Pancreas (tissue), 10 donors: Measurements from ENCODE around the gene CCIN. TPM values are rescaled to one million over a fixed set of nuclear protein-coding genes. Genes with fewer than 3 reads are reported as not detected.

Experiments used
- ATAC-seq, 4 donors: fragments of 200-7000 bp; cut with Tn5 transposase; one replicate each; pipeline versions ENCODE4 v1.8.0 to v1.9.1; 2020; ENCODE audit warnings: mild to moderate bottlenecking in 4 of 4, moderate library complexity in 4 of 4
- DNase-seq, 6 donors: peaks; one replicate each; pipeline ENCODE4 v3.0.0-alpha.2; 2020
- FAIRE-seq: peaks from 2 replicates; lab custom pipeline; 2012; peaks lifted over from hg19 to GRCh38; lab: Jason Lieb, UNC
- H3K27ac ChIP-seq, 4 donors: fragments of 200-600 bp; sonication (generic); 1 replicate in 3 of 4; 2 replicates in 1 of 4; pipeline versions ENCODE4 v1.5.0 to v1.8.0; 2020
- H3K27me3 ChIP-seq, 4 donors: fragments of 200-600 bp; one replicate each; pipeline ENCODE4 v1.8.0; 2021
- H3K36me3 ChIP-seq, 3 donors: fragments of 200-600 bp; sonication (generic) in 1 of 3; one replicate each; pipeline versions ENCODE4 v1.5.0 to v1.8.0; 2020 to 2021
- H3K4me1 ChIP-seq, 3 donors: fragments of 200-600 bp; one replicate each; pipeline ENCODE4 v1.8.0; 2021
- H3K4me3 ChIP-seq, 4 donors: fragments of 200-600 bp; sonication (generic) in 2 of 4; one replicate each; pipeline versions ENCODE4 v1.5.0 to v1.8.0; 2020 to 2021
- H3K9me3 ChIP-seq, 4 donors: fragments of 200-600 bp; one replicate each; pipeline ENCODE4 v1.8.0; 2021
- CTCF ChIP-seq, 4 donors: fragments of 200-600 bp; sonication (generic) in 3 of 4; IDR thresholded peaks; one replicate each; pipeline versions ENCODE4 v1.5.0 to v1.8.0; 2021; ENCODE audit warnings: antibody characterized with exemption in 4 of 4
- WGBS, 2 donors: extraction: QIAGEN DNeasy Blood & Tissue Kit; methylation state at CpG; one replicate each; pipeline ENCODE4 v1.1.7; 2013; 5-methylcytosine and 5-hydroxymethylcytosine counted together
- intact Hi-C, 3 donors: fragments of 100-400 bp; cut with DNase I; formaldehyde crosslinking; loops; one replicate each; pipeline versions ENCODE4 v1.11.1 to v1.14.2; 2022
- polyA plus RNA-seq, 2 donors: library from polyadenylated mRNA; stranded (reverse); fragments of 200-250 nt; gene quantifications; one replicate each; pipeline ENCODE4 v1.2.3, GENCODE V29; 2013
- total RNA-seq, 6 donors: library from RNA; stranded (reverse); fragmentation: NEBNext Ultra II Directional in 4 of 6; extraction: Animal tissue kit (Norgen Biotek cat#: 25700) in 4 of 6; gene quantifications; one replicate each; pipeline versions ENCODE4 v1.2.1 to v1.2.4, GENCODE V29; 2021 to 2023
- donor health status: healthy with polysubstance abuse.
- donor health status: DM: no; HTN: no; CAD: no; lungs with moderate emphysema.
- donor health status: DM: no; HTN: no; CAD: no.
- donor health status: control.
- donor health status: control.
- donor health status: Bipolar disorder and iron deficiency.
- donor health status: DM: yes; HTN: yes; CAD: no.
- donor health status: DM: no; HTN: no; CAD: no.
- donor health status: DM: no; HTN: no; CAD: no.
- donor health status: DM: yes; HTN: yes; CAD: no.

The CCIN gene
- total and polyA plus RNA-seq, 8 donors, result 0.05 to 0.25 (median 0.11) TPM; not detected in 5

GRCh38 chr9:36210722-36211121, 41.5 kb downstream of the CCIN start:
- intact Hi-C loops, result no loop called here
- Histone ChIP-seq H3K4me1 (peaks cover 0 to 15% (median 5%) of the 10 kb centered on the region in 3 donors), H3K4me3 (no peak overlapping the region), H3K27me3 (no peaks in the 10 kb centered on the region), H3K27ac (no peak overlapping the region), H3K36me3 (peaks cover 0 to 35% (median 10%) of the 10 kb centered on the region in 3 donors), H3K9me3 (no peaks in the 10 kb centered on the region)
- ATAC-seq (peak in 1 of 4 donors; percentile 34), DNase-seq (no peak), FAIRE-seq (no peak)
- no peak for TF ChIP-seq CTCF (IDR thresholded peaks at IDR 0.05)
- WGBS, 2 donors, result 62 to 63% methylated on average over 8 of the region's 8 CpGs

GRCh38 chr9:36211510-36211909, 42.3 kb downstream of the CCIN start:
- DNase-seq (no peak), FAIRE-seq (no peak), ATAC-seq (no peak)
- H3K36me3 ChIP-seq, result peaks cover 0 to 27% (median 5%) of the 10 kb centered on the region in 3 donors
- H3K9me3 ChIP-seq, result no peaks in the 10 kb centered on the region
- intact Hi-C loops, result no loop called here
- peaks cover 0 to 15% (median 5%) of the 10 kb centered on the region in 3 donors for H3K4me1 ChIP-seq
- no peak overlapping the region for H3K27ac ChIP-seq
- no peak overlapping the region for H3K4me3 ChIP-seq
- WGBS, 2 donors, result 83 to 87% methylated on average over 7 of the region's 7 CpGs
- H3K27me3 ChIP-seq, result no peaks in the 10 kb centered on the region
- TF ChIP-seq CTCF (IDR thresholded peaks at IDR 0.05), result no peak

GRCh38 chr9:36213387-36213786, 44.2 kb downstream of the CCIN start:
- H3K4me1 ChIP-seq, result peaks cover 0 to 8% (median 5%) of the 10 kb centered on the region in 3 donors
- 94 to 97% methylated on average over 4 of the region's 4 CpGs for WGBS, 2 donors
- H3K4me3 ChIP-seq, result no peak overlapping the region
- H3K27ac ChIP-seq, result no peak overlapping the region
- intact Hi-C loops, result no loop called here
- FAIRE-seq (no peak), DNase-seq (no peak), ATAC-seq (no peak)
- H3K27me3 ChIP-seq, result no peaks in the 10 kb centered on the region
- TF ChIP-seq CTCF (IDR thresholded peaks at IDR 0.05), result no peak
- no peaks in the 10 kb centered on the region for H3K9me3 ChIP-seq
- H3K36me3 ChIP-seq, result peaks cover 0 to 27% (median 11%) of the 10 kb centered on the region in 3 donors

- 74 to 77% methylated on average over 4 of the region's 4 CpGs for WGBS, 2 donors
- H3K4me3 ChIP-seq, result no peak overlapping the region
- H3K36me3 ChIP-seq, result peaks cover 0 to 27% (median 7%) of the 10 kb centered on the region in 3 donors
- ATAC-seq (no peak), DNase-seq (no peak), FAIRE-seq (no peak)
- no peak for TF ChIP-seq CTCF (IDR thresholded peaks at IDR 0.05)
- peaks cover 0 to 8% (median 5%) of the 10 kb centered on the region in 3 donors for H3K4me1 ChIP-seq
- intact Hi-C loops, result no loop called here
- H3K9me3 ChIP-seq, result no peaks in the 10 kb centered on the region
- H3K27ac ChIP-seq, result peak overlapping the region in 1 of 4 donors; percentile 6
- no peaks in the 10 kb centered on the region for H3K27me3 ChIP-seq
These were observed 44.8 kb downstream of the CCIN start for GRCh38 chr9:36213989-36214388.

GRCh38 chr9:36214571-36214970, 45.4 kb downstream of the CCIN start:
- Histone ChIP-seq H3K36me3 (peaks cover 0 to 27% (median 11%) of the 10 kb centered on the region in 3 donors), H3K27me3 (no peaks in the 10 kb centered on the region), H3K4me1 (peaks cover 0 to 8% (median 5%) of the 10 kb centered on the region in 3 donors), H3K9me3 (no peaks in the 10 kb centered on the region), H3K27ac (peak overlapping the region in 1 of 4 donors; percentile 17), H3K4me3 (no peak overlapping the region)
- no peak for TF ChIP-seq CTCF (IDR thresholded peaks at IDR 0.05)
- no peak for FAIRE-seq
- ATAC-seq, result peak in 3 of 4 donors; percentile 36 to 55 (median 42)
- intact Hi-C loops, result no loop called here
- DNase-seq, result no peak
